ENCODE measurements around the gene RFC4. TPM values are rescaled to one million over a fixed set of nuclear protein-coding genes. Genes with fewer than 3 reads are reported as not detected.
A peak's percentile ranks its signal among the peaks of the same experiment; 100 is the strongest.

RFC4 gene
- total and polyA plus RNA-seq, 12 donors, result 5.8 to 18.8 (median 8.1) TPM

- Histone ChIP-seq H3K4me1 (peaks cover 3 to 56% (median 44%) of the 10 kb centered on the region in 9 donors), H3K27me3 (no peaks in the 10 kb centered on the region), H3K27ac (no peak overlapping the region), H3K9me3 (no peaks in the 10 kb centered on the region), H3K36me3 (peaks cover 0 to 96% (median 65%) of the 10 kb centered on the region in 9 donors), H3K4me3 (no peak overlapping the region)
- no peak for ATAC-seq
- intact Hi-C loops (cut with DNase I), result no loop called here
- no peak for DNase-seq
- 51 to 53% methylated on average over 13 of the region's 13 CpGs for WGBS, 2 donors
- no peak for TF ChIP-seq CTCF (IDR thresholded peaks at IDR 0.05)
Measured at GRCh38 chr3:186788482-186789370, 17.6 kb downstream of the RFC4 start.

- WGBS, 2 donors, result 76 to 78% methylated on average over 15 of the region's 15 CpGs
- Histone ChIP-seq H3K4me3 (peak overlapping the region in 2 of 10 donors; percentile 91 to 92), H3K27me3 (no peaks in the 10 kb centered on the region), H3K27ac (no peak overlapping the region), H3K9me3 (no peaks in the 10 kb centered on the region), H3K36me3 (peaks cover 0 to 88% (median 65%) of the 10 kb centered on the region in 9 donors), H3K4me1 (peaks cover 3 to 56% (median 44%) of the 10 kb centered on the region in 9 donors)
- intact Hi-C loops (cut with DNase I), result no loop called here
- no peak for DNase-seq
- ATAC-seq, result no peak
- TF ChIP-seq CTCF (IDR thresholded peaks at IDR 0.05), result no peak
Measured at GRCh38 chr3:186787642-186788481, 18.4 kb downstream of the RFC4 start.

- DNase-seq (no peak), ATAC-seq (no peak)
- Histone ChIP-seq H3K9me3 (no peaks in the 10 kb centered on the region), H3K4me1 (peaks cover 3 to 62% (median 47%) of the 10 kb centered on the region in 9 donors), H3K36me3 (peaks cover 0 to 78% (median 65%) of the 10 kb centered on the region in 9 donors), H3K27me3 (no peaks in the 10 kb centered on the region), H3K27ac (peak overlapping the region in 1 of 10 donors; percentile 2), H3K4me3 (peak overlapping the region in 5 of 10 donors; percentile 15 to 92 (median 84))
- intact Hi-C loops (cut with DNase I), result no loop called here
- WGBS, 2 donors, result 56 to 57% methylated on average over 3 of the region's 3 CpGs
- TF ChIP-seq CTCF (IDR thresholded peaks at IDR 0.05), result no peak
Measured at GRCh38 chr3:186786922-186787321, 19.4 kb downstream of the RFC4 start.

GRCh38 chr3:186785495-186786018 is 20.7 kb downstream of the RFC4 start:
- Histone ChIP-seq H3K4me3 (peak overlapping the region; percentile 26 to 95 (median 86)), H3K27me3 (no peaks in the 10 kb centered on the region), H3K36me3 (peaks cover 0 to 67% (median 62%) of the 10 kb centered on the region in 9 donors), H3K27ac (no peak overlapping the region), H3K4me1 (peaks cover 3 to 62% (median 47%) of the 10 kb centered on the region in 9 donors), H3K9me3 (no peaks in the 10 kb centered on the region)
- DNase-seq (no peak), ATAC-seq (no peak)
- 17 to 26% methylated on average over 7 of the region's 7 CpGs for WGBS, 2 donors
- TF ChIP-seq CTCF (IDR thresholded peaks at IDR 0.05), result no peak
- intact Hi-C loops (cut with DNase I), result no loop called here
